Chondrocyte (in vitro differentiated cells): ENCODE results near the gene PNLDC1. TPM values are rescaled to one million over a fixed set of nuclear protein-coding genes. Genes with fewer than 3 reads are reported as not detected.

ENCODE experiments used
- DNase-seq: peaks from one replicate; pipeline ENCODE4 v3.0.0; 2021; ENCODE audit warnings: mixed read lengths, low spot score
- H3K27ac Mint-ChIP-seq: one replicate; pipeline ENCODE4 v1.8.0; 2021; ENCODE audit warnings: mild to moderate bottlenecking, moderate library complexity, mixed read lengths; ENCODE audit not compliant: unreplicated experiment
- H3K27me3 Mint-ChIP-seq: 2 replicates; pipeline ENCODE4 v1.8.0; 2021; ENCODE audit warnings: low read depth, mixed read lengths
- H3K36me3 Mint-ChIP-seq: 2 replicates; pipeline ENCODE4 v1.8.0; 2021; ENCODE audit warnings: low read depth, mixed read lengths
- H3K4me1 Mint-ChIP-seq: 2 replicates; pipeline ENCODE4 v1.8.0; 2021; ENCODE audit warnings: low read depth, mild to moderate bottlenecking, mixed read lengths
- H3K4me3 Mint-ChIP-seq: one replicate; pipeline ENCODE4 v1.8.0; 2021; ENCODE audit warnings: mild to moderate bottlenecking, moderate library complexity, mixed read lengths; ENCODE audit not compliant: unreplicated experiment
- H3K9me3 Mint-ChIP-seq: 2 replicates; pipeline ENCODE4 v1.8.0; 2021; ENCODE audit warnings: low read depth, mixed read lengths
- total RNA-seq: library from RNA; stranded (reverse); gene quantifications from 3 replicates; pipeline ENCODE4 v1.2.1, GENCODE V29; 2021
- TF ChIP-seq, protein P1 (sequence below): fragments of 200-600 bp; sonication (generic); IDR thresholded peaks from 2 replicates; pipeline ENCODE4 v1.5.0; 2021; ENCODE audit warnings: antibody characterized with exemption, mild to moderate bottlenecking, moderate library complexity

PNLDC1 gene
- total RNA-seq, 1 donor from 2014 or later: not detected

DNA sequence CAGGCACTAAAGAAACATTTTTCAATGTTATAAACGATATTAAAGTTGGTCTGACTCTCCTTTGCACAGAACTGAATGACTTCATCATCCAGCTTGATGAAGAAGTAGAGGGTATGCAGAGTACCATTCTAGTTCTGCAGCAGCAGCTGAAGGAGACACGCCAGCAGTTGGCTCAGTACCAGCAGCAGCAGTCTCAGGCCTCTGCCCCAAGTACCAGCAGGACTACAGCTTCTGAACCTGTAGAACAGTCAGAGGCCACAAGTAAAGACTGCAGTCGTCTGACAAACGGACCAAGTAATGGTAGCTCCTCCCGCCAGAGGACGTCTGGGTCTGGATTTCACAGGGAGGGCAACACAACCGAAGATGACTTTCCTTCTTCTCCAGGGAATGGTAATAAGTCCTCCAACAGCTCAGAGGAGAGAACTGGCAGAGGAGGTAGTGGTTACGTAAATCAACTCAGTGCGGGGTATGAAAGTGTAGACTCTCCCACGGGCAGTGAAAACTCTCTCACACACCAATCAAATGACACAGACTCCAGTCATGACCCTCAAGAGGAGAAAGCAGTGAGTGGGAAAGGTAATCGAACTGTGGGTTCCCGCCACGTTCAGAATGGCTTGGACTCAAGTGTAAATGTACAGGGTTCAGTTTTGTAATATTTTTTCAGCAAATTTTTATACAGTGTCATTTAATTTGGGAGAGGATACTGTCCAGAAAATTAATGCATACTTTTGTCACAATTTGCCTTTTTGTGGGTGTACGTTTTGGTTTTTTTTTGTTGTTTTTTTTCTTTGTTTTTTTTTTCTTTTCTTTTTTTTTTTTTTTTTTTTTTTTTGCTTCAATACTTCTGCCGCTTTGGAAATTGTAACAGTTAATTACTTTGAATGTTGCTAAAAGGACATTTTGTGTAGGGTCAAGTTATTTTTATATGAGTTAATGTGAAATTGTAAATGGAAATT, 44.8 kb upstream of the PNLDC1 start:
- no peaks in the 10 kb centered on the region for H3K9me3 Mint-ChIP-seq
- H3K27ac Mint-ChIP-seq: no peak overlapping the region
- H3K36me3 Mint-ChIP-seq: peaks cover 31% of the 10 kb centered on the region
- H3K4me1 Mint-ChIP-seq: peaks cover 19% of the 10 kb centered on the region
- no peaks in the 10 kb centered on the region for H3K27me3 Mint-ChIP-seq
- no peak overlapping the region for H3K4me3 Mint-ChIP-seq
- no peak for DNase-seq
- TF ChIP-seq, protein P1, sequence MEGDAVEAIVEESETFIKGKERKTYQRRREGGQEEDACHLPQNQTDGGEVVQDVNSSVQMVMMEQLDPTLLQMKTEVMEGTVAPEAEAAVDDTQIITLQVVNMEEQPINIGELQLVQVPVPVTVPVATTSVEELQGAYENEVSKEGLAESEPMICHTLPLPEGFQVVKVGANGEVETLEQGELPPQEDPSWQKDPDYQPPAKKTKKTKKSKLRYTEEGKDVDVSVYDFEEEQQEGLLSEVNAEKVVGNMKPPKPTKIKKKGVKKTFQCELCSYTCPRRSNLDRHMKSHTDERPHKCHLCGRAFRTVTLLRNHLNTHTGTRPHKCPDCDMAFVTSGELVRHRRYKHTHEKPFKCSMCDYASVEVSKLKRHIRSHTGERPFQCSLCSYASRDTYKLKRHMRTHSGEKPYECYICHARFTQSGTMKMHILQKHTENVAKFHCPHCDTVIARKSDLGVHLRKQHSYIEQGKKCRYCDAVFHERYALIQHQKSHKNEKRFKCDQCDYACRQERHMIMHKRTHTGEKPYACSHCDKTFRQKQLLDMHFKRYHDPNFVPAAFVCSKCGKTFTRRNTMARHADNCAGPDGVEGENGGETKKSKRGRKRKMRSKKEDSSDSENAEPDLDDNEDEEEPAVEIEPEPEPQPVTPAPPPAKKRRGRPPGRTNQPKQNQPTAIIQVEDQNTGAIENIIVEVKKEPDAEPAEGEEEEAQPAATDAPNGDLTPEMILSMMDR: no peak

- TF ChIP-seq, protein P1: no peak
- Mint-ChIP-seq H3K27ac (no peak overlapping the region), H3K9me3 (no peaks in the 10 kb centered on the region), H3K27me3 (no peaks in the 10 kb centered on the region), H3K4me1 (peaks cover 32% of the 10 kb centered on the region), H3K4me3 (no peak overlapping the region), H3K36me3 (peaks cover 31% of the 10 kb centered on the region)
- no peak for DNase-seq
Observed at GRCh38 chr6:159756508-159756907, 43.6 kb upstream of the PNLDC1 start.

DNA sequence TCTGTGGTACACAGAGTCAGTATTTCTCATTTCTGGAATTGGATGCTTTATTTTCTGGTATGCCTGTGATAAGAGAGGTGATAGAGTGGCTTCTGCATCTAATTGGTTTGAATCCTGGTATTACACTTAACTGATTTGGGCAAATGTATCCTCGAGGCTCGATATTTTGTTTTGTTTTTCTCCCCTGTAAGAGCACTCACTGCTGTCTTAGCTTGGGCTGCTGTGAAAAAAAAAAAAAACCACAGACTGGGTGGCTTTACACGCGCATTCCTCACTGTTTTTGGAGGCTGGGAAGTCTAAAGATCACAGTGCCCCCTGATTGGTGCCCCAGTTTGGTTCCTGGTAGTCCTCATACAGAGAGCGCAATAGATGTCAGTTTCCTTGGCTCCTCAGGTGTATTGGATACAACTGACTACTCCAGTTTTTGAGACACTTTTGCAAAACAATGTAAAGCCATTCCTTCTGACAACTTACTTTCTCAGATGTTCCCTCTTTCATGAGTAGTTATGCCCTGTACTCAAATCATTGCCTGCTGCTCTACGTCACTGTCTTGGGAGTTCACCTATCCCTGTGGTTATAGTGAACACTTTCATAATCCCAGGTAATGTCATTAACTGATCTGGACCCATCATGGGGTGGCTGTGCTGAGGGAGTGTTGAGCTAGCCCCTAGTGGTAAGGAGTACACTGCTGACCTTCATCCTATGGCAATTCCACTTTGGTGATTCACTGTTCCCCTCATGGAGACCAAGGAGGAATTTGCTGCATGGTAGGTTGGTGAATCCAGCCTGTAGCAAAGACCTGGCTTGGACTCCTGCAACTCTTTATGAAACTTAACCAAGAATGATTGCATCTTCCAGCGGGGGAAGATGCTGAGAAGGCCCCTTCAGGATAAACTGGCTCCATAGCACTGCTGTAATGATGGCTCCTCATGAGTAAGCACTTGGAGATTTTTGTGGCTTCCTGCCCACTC, 41.8 kb upstream of the PNLDC1 start:
- TF ChIP-seq, protein P1: peak; percentile 16
- Mint-ChIP-seq H3K36me3 (peaks cover 30% of the 10 kb centered on the region), H3K4me3 (no peak overlapping the region)

DNA sequence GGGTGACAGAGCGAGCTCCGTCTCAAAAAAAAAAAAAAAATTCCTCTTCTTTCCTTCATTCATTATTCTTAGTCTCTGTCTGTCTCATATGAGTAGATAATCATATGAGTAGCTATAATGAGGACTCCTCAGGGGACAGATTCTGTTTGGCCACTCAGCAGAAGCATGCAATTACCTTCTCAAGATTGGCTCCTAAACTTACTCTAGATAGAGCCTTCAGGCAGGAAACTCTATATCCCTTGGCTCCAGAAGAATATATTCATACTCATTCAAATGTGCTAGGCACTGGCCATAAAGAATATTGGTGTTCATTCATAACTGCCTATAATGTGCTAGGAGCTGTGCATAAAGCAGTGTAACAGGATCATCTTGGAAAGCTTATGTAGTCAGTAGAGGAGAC, 40.4 kb upstream of the PNLDC1 start:
- Mint-ChIP-seq H3K4me3 (no peak overlapping the region), H3K27me3 (no peaks in the 10 kb centered on the region), H3K36me3 (peaks cover 23% of the 10 kb centered on the region), H3K4me1 (peaks cover 39% of the 10 kb centered on the region), H3K27ac (peak overlapping the region; percentile 65), H3K9me3 (no peaks in the 10 kb centered on the region)
- TF ChIP-seq, protein P1: no peak
- DNase-seq: no peak

More for the DNA sequence above, 41.8 kb upstream of the PNLDC1 start:
- peak overlapping the region; percentile 38 for H3K27ac Mint-ChIP-seq
- H3K9me3 Mint-ChIP-seq: no peaks in the 10 kb centered on the region
- no peaks in the 10 kb centered on the region for H3K27me3 Mint-ChIP-seq
- DNase-seq: no peak
- peaks cover 39% of the 10 kb centered on the region for H3K4me1 Mint-ChIP-seq

GRCh38 chr6:159760602-159761057, 39.4 kb upstream of the PNLDC1 start:
- TF ChIP-seq, protein P1: no peak
- H3K4me1 Mint-ChIP-seq: peaks cover 39% of the 10 kb centered on the region
- H3K36me3 Mint-ChIP-seq: peaks cover 17% of the 10 kb centered on the region
- no peak for DNase-seq
- H3K27ac Mint-ChIP-seq: peak overlapping the region; percentile 98
- no peaks in the 10 kb centered on the region for H3K9me3 Mint-ChIP-seq
- H3K4me3 Mint-ChIP-seq: peak overlapping the region; percentile 85
- H3K27me3 Mint-ChIP-seq: no peaks in the 10 kb centered on the region
